Measurements from ENCODE around the gene CHID1. TPM values are rescaled to one million over a fixed set of nuclear protein-coding genes. Genes with fewer than 3 reads are reported as not detected.

The CHID1 gene
- polyA plus RNA-seq, 1 donor, result 82.9 TPM

DNA sequence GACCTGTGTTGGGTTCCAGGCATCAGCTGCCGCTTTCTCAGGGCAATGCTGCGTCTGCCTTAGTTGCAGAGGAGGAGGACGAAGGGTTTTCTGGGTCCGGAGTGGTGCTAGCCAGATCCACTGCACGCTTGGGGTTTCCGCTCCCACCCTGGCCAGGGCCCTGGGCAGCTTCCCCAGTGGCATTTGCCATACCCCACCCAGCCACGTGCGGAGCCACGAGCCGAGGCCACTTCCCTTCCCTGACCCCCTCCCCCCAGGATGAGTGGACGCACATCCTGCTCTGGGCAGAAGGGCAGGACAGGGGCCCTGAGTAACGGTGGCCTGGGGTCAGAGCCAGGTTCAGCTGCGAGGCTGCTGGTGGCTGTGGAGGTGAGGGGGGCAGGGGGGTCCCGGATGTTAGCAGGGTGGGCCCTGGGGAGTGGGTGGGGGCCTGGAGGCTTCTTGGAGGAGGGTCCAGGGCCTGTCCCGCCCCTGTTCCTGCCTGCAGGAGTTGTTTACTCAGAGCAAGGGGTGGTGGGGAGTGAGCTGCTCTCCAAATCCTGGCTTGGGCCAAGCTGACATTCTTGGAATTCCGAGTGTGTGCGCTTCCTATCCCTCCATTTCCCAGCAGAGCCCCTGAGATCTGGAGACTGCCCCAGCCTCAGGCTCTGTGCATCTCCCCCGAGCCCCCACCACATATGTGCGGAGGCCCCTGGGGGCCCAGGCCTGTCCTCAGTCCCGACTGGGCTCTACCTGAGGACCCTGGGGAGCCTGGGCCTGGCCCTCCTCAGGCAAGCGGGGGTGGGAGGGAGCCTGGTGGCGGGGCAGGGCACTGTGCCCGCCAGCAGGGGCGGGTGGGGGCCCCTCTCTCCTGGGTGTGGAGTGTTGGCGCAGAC lies 66.6 kb downstream of the CHID1 start:
- peak overlapping the region; percentile 60 for H3K27ac ChIP-seq (ENCODE audit: low read length)
- DNase-seq, result peak; percentile 63 to 64
- peaks cover 3% of the 10 kb centered on the region for H3K9me3 ChIP-seq (ENCODE audit: control insufficient read depth, low read depth, low read length)
- peaks cover 40% of the 10 kb centered on the region for H3K4me1 ChIP-seq (ENCODE audit: control insufficient read depth, insufficient read depth, low read length)
- peaks cover 20% of the 10 kb centered on the region for H3K36me3 ChIP-seq (ENCODE audit: control insufficient read depth, insufficient read depth, low read length)
- whole genome bisulfite sequencing (ENCODE audit: insufficient coverage, low lambda C conversion rate), result no CpG with 5 or more reads among the region's 25 CpGs
- peak overlapping the region; percentile 50 for H3K4me3 ChIP-seq (ENCODE audit: low read length)
- peaks cover 46% of the 10 kb centered on the region for H3K27me3 ChIP-seq (ENCODE audit: control insufficient read depth, insufficient read depth, low read length)

DNA sequence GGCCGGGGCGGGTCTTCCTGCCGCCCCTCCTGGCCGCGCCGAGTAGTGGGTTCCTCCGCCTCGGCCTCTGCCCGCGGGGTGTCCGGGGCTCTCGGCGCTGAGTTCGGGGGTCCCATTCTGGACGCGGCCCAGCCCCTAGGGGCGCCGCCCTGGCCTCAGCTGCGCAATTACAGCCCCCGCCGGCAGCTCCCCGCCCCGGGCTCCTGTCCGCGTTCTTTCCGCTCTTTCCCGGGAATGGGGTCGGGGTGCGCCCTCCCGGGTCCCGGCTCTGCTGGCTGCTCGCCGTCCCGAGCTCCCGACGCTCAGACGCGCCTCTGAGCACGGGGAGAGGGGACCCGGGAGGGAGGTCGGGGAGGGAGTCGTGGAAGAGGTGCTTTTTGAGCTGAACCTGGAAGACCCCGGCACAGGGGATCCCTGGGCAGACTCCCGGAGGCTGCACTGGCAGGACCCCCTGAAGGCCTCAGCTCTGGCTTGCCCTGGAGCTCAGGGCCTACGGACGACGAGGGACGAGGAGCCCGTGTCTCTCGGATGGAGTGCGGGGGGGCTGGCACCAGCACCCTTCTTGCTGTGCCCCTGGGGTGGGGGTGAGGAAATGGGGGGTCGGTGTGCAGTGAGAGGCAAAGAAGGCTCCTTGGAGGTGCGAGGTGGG lies 67.4 kb downstream of the CHID1 start:
- H3K9me3 ChIP-seq (ENCODE audit: control insufficient read depth, low read depth, low read length), result peaks cover 3% of the 10 kb centered on the region
- no peak for DNase-seq
- WGBS (ENCODE audit: insufficient coverage, low lambda C conversion rate), result no CpG with 5 or more reads among the region's 53 CpGs
- H3K4me1 ChIP-seq (ENCODE audit: control insufficient read depth, insufficient read depth, low read length), result peaks cover 40% of the 10 kb centered on the region
- peak overlapping the region; percentile 50 for H3K4me3 ChIP-seq (ENCODE audit: low read length)
- peak overlapping the region; percentile 60 for H3K27ac ChIP-seq (ENCODE audit: low read length)
- H3K36me3 ChIP-seq (ENCODE audit: control insufficient read depth, insufficient read depth, low read length), result peaks cover 28% of the 10 kb centered on the region
- peaks cover 38% of the 10 kb centered on the region for H3K27me3 ChIP-seq (ENCODE audit: control insufficient read depth, insufficient read depth, low read length)

DNA sequence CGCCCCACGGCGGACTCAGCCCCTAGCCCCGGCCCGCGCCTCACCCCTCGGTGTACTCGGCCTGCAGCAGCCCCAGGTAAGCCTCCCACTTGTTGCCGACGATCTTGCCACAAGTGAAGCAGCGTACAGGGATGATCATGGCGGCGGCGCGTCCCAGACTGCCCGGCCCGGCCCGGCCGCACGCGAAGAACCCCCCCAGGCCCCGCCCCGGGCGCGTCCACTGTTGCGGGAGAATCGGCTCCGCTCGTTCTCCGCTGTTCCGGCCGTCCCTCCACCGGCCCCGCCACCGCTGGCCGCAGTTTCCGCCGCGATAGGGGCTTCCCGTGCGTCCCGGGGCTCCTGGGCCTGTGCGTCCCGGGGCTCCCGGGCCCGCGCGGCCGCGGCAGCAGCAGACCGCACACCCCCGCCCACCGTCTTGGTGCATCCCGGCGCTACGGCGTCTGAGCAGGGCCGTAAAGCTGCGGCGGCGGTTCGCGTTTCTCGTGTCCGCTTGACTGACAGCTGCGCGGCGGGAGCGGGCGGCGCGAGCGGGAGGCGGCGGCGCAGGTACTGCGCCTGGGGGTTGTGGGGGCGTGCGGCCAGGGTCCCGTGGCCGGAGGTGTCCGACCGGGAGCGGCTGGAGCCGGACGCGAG lies 68.1 kb downstream of the CHID1 start, which contains the start of the genes POLR2L and TSPAN4:
TSS of gene POLR2L (minus strand) at position 160 of the 633 bp plus-strand sequence. CDS start at position 139, 21 bp downstream.
TSS of gene TSPAN4 (plus strand) at position 483 of the 633 bp plus-strand sequence. CDS start 7,453 bp downstream, outside the sequence.
- Histone ChIP-seq H3K4me3 (ENCODE audit: low read length) (peak within 1 kb of the TSS; percentile 96), H3K27me3 (ENCODE audit: control insufficient read depth, insufficient read depth, low read length) (peaks cover 32% of the 10 kb centered on the region), H3K36me3 (ENCODE audit: control insufficient read depth, insufficient read depth, low read length) (peaks cover 35% of the 10 kb centered on the region), H3K9me3 (ENCODE audit: control insufficient read depth, low read depth, low read length) (peaks cover 3% of the 10 kb centered on the region), H3K27ac (ENCODE audit: low read length) (peak within 1 kb of the TSS; percentile 60), H3K4me1 (ENCODE audit: control insufficient read depth, insufficient read depth, low read length) (peaks cover 44% of the 10 kb centered on the region)
- peak; percentile 71 to 90 for DNase-seq
- WGBS (ENCODE audit: insufficient coverage, low lambda C conversion rate), result no CpG with 5 or more reads among the region's 87 CpGs

DNA sequence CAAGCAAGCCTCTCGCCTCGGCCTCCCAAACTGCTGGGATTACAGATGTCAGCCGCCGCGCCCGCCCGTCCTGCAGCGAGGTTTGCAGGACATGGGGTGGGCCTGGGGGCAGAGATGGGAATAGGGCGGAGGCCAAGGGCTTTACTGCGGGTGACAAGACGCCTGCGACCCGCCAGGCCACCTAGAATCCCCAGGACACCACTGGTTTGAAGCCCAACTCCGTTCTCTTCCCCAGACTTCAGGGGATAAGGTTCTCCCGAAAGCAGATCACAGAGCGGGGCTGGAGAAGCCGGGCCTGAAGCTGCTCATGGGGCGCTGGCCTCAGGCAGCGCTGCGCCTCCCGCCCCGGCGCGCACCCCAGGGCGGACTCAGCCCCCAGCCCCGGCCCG lies 68.6 kb downstream of the CHID1 start:
- Histone ChIP-seq H3K4me3 (ENCODE audit: low read length) (peak overlapping the region; percentile 96), H3K27me3 (ENCODE audit: control insufficient read depth, insufficient read depth, low read length) (peaks cover 32% of the 10 kb centered on the region), H3K36me3 (ENCODE audit: control insufficient read depth, insufficient read depth, low read length) (peaks cover 40% of the 10 kb centered on the region), H3K9me3 (ENCODE audit: control insufficient read depth, low read depth, low read length) (peaks cover 3% of the 10 kb centered on the region), H3K4me1 (ENCODE audit: control insufficient read depth, insufficient read depth, low read length) (peaks cover 48% of the 10 kb centered on the region), H3K27ac (ENCODE audit: low read length) (no peak overlapping the region)
- WGBS (ENCODE audit: insufficient coverage, low lambda C conversion rate), result no CpG with 5 or more reads among the region's 27 CpGs
- DNase-seq, result no peak

DNA sequence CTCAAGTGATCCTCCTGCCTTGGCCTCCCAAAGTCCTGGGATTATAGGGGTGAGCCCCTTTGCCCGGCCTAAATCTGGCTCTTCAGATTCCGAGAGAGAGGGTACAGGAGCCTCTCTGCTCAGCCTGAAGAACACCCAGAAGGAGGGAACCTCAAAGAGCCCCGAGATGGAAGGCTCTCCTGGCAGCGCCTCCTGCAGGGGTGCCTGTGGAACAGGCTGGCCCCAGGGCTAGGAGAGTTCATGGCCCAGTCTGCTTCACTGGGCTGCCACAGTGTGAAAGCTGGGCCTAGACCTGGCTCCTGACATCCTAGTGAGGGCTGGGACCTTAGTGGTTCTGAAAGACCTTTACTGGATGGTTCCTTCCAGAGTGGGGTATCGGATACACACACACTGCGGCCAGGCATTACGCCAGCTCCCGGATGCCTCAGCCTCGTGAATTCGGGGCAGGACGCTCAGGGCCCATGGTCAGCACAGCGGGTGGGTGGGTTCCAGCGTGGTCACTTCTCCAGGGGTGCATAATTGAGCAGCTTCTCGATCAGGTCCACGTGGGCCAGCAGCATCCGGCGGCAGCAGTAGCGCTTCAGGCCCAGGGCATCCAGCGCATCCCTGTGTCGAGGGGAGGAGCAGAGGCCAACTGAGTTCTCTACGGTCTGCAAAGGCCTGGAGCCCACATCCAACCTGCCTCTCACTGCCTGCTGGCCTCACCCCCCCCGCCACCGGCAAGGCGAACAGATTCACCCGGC lies 70.6 kb downstream of the CHID1 start:
- H3K27me3 ChIP-seq (ENCODE audit: control insufficient read depth, insufficient read depth, low read length), result peaks cover 20% of the 10 kb centered on the region
- no CpG with 5 or more reads among the region's 25 CpGs for WGBS (ENCODE audit: insufficient coverage, low lambda C conversion rate)
- no peak for DNase-seq
- H3K9me3 ChIP-seq (ENCODE audit: control insufficient read depth, low read depth, low read length), result peaks cover 3% of the 10 kb centered on the region
- H3K36me3 ChIP-seq (ENCODE audit: control insufficient read depth, insufficient read depth, low read length), result peaks cover 53% of the 10 kb centered on the region
- no peak overlapping the region for H3K4me3 ChIP-seq (ENCODE audit: low read length)
- no peak overlapping the region for H3K27ac ChIP-seq (ENCODE audit: low read length)
- H3K4me1 ChIP-seq (ENCODE audit: control insufficient read depth, insufficient read depth, low read length), result peaks cover 59% of the 10 kb centered on the region

DNA sequence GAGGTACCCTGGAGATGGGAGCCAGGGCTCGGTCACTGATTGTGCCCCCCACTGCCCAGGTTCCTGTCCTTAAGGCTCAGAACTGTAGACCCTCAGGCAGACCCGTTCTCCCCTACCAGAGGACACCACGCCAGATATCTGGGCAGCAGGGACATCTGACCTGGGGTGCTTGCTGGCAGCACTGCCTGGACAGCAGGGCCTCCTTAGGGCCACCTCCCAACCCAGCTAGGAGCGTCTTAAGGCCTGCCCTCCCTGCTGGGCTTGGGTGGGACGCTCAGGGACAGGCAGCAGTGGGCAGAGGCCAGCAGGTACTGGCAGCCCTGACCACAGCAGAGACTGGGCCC lies 71.4 kb downstream of the CHID1 start:
- no peak for DNase-seq
- no CpG with 5 or more reads among the region's 5 CpGs for WGBS (ENCODE audit: insufficient coverage, low lambda C conversion rate)
- Histone ChIP-seq H3K4me1 (ENCODE audit: control insufficient read depth, insufficient read depth, low read length) (peaks cover 60% of the 10 kb centered on the region), H3K9me3 (ENCODE audit: control insufficient read depth, low read depth, low read length) (peaks cover 3% of the 10 kb centered on the region), H3K27ac (ENCODE audit: low read length) (peak overlapping the region; percentile 61), H3K27me3 (ENCODE audit: control insufficient read depth, insufficient read depth, low read length) (peaks cover 13% of the 10 kb centered on the region), H3K4me3 (ENCODE audit: low read length) (no peak overlapping the region), H3K36me3 (ENCODE audit: control insufficient read depth, insufficient read depth, low read length) (peaks cover 56% of the 10 kb centered on the region)

DNA sequence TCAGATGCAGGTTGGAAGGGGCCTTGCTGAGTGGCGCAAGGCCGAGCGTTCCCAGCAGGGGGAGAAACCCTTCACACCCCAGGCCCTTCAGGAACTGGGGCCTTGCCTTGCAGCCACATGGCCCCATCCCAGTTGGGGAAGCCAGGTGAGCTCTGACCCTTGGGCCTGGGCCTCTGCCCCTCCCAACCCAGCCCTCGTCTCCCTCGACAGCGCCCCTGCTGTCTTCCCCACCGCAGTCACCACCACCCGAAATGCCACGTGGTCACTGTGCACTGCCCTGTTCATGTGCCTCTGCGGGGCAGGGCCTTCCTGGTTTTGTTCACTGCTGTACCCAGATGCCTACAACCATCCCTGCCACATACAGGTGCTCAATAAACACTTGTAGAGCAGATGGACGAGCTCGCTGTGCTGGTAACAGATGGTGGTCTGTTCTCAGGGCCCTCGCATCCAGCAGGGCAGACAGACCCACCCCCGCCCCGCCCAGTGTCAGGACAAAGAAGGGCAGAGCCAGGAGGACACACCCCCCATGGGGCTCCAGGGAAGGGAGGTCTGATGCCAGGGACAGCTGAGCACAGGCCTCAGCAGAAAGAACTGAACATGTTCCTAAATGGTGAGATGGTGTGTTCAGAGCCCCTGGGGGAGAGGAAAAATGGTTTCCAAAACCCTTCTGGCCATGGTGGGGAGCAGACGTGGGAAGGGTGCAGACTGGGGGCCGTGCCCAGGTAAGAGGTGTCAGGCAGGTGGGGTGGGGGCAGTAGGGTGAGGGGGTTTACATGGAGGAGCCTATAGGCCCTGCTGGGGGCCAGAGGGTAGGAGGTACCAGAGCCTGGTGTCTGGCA lies 72.0 kb downstream of the CHID1 start:
- Histone ChIP-seq H3K27me3 (ENCODE audit: control insufficient read depth, insufficient read depth, low read length) (peaks cover 7% of the 10 kb centered on the region), H3K9me3 (ENCODE audit: control insufficient read depth, low read depth, low read length) (peaks cover 3% of the 10 kb centered on the region), H3K36me3 (ENCODE audit: control insufficient read depth, insufficient read depth, low read length) (peaks cover 56% of the 10 kb centered on the region), H3K27ac (ENCODE audit: low read length) (peak overlapping the region; percentile 61), H3K4me1 (ENCODE audit: control insufficient read depth, insufficient read depth, low read length) (peaks cover 56% of the 10 kb centered on the region), H3K4me3 (ENCODE audit: low read length) (no peak overlapping the region)
- WGBS (ENCODE audit: insufficient coverage, low lambda C conversion rate), result no CpG with 5 or more reads among the region's 17 CpGs
- DNase-seq, result peak; percentile 68 to 82

DNA sequence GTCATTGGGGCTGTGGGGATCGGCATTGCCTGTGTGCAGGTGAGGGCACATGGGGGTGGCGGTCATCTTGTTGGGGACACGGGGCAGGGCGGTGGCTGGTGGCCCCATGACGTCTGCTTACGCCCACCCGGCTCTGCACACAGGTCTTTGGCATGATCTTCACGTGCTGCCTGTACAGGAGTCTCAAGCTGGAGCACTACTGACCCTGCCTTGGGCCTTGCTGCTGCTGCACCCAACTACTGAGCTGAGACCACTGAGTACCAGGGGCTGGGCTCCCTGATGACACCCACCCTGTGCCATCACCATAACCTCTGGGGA lies 72.7 kb downstream of the CHID1 start:
- WGBS (ENCODE audit: insufficient coverage, low lambda C conversion rate), result no CpG with 5 or more reads among the region's 8 CpGs
- Histone ChIP-seq H3K36me3 (ENCODE audit: control insufficient read depth, insufficient read depth, low read length) (peaks cover 56% of the 10 kb centered on the region), H3K27ac (ENCODE audit: low read length) (peak overlapping the region; percentile 13), H3K9me3 (ENCODE audit: control insufficient read depth, low read depth, low read length) (no peaks in the 10 kb centered on the region), H3K27me3 (ENCODE audit: control insufficient read depth, insufficient read depth, low read length) (no peaks in the 10 kb centered on the region), H3K4me3 (ENCODE audit: low read length) (no peak overlapping the region), H3K4me1 (ENCODE audit: control insufficient read depth, insufficient read depth, low read length) (peaks cover 51% of the 10 kb centered on the region)
- no peak for DNase-seq

DNA sequence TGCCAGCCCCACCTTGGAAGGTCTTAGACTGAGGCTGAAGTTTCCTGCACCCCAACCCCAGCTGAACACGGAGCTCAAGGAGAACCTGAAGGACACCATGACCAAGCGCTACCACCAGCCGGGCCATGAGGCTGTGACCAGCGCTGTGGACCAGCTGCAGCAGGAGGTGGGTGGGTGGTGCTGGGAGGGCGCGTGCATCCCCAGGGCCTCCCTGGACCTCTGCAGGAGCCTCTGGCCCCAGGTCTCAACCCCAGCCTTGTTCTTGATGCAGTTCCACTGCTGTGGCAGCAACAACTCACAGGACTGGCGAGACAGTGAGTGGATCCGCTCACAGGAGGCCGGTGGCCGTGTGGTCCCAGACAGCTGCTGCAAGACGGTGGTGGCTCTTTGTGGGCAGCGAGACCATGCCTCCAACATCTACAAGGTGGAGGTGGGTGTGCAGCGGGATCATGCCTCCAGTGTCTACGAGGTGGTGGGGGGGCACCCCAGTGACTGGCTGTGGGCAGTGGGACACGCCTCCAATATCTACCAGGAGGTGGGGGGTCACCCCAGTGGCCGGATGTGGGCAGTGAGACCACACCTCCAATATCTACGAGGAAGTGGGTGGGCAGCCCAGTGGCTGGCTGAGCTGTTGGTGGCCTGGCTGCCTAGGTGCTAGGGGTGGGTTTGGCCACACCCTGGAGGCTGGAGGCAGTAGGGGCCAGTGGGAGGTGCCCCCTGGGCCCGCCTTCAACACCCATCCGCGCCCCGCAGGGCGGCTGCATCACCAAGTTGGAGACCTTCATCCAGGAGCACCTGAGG lies 73.2 kb downstream of the CHID1 start:
- H3K27me3 ChIP-seq (ENCODE audit: control insufficient read depth, insufficient read depth, low read length), result no peaks in the 10 kb centered on the region
- no peak overlapping the region for H3K27ac ChIP-seq (ENCODE audit: low read length)
- no peak overlapping the region for H3K4me3 ChIP-seq (ENCODE audit: low read length)
- no peaks in the 10 kb centered on the region for H3K9me3 ChIP-seq (ENCODE audit: control insufficient read depth, low read depth, low read length)
- peaks cover 53% of the 10 kb centered on the region for H3K4me1 ChIP-seq (ENCODE audit: control insufficient read depth, insufficient read depth, low read length)
- H3K36me3 ChIP-seq (ENCODE audit: control insufficient read depth, insufficient read depth, low read length), result peaks cover 56% of the 10 kb centered on the region
- no peak for DNase-seq
- WGBS (ENCODE audit: insufficient coverage, low lambda C conversion rate), result no CpG with 5 or more reads among the region's 22 CpGs

All from large intestine (tissue), 3 donors.